Naive thymus-derived CD8-positive, alpha-beta T cell (primary cell): ENCODE data around the gene RERE. TPM values are rescaled to one million over a fixed set of nuclear protein-coding genes. Genes with fewer than 3 reads are reported as not detected.

Source experiments
- ATAC-seq, 2 donors: fragments of 150-1000 bp; cut with Tn5 transposase in 1 of 2; sonication (Bioruptor Pico), chemical (Tn5 transposase) in 1 of 2; 1 replicate in 1 of 2; 2 replicates in 1 of 2; pipeline ENCODE4 v1.10.0; 2021; ENCODE audit warnings: mild to moderate bottlenecking in 2 of 2, moderate library complexity in 2 of 2
- POLR2A ChIA-PET: fragments of 350-600 bp; sonication (Branson Sonifier 250); formaldehyde crosslinking; loops from one replicate; lab custom pipeline; 2021; ENCODE audit warnings: antibody characterized with exemption; lab: Charles Lee
- DNase-seq, 10 donors: peaks; one replicate each; pipeline versions ENCODE4 v3.0.0 to v3.0.0-alpha.2; 2020 to 2022
- H3K27ac Mint-ChIP-seq, 10 donors: one replicate each; pipeline ENCODE4 v1.8.0; 2020 to 2022; ENCODE audit warnings: mild to moderate bottlenecking in 10 of 10, mixed read lengths in 10 of 10, moderate library complexity in 4 of 10, inconsistent platforms in 1 of 10
- H3K27me3 Mint-ChIP-seq, 5 donors: one replicate each; pipeline ENCODE4 v1.8.0; 2021 to 2022; ENCODE audit warnings: mixed read lengths in 5 of 5
- H3K36me3 Mint-ChIP-seq, 3 donors: one replicate each; pipeline ENCODE4 v1.8.0; 2020 to 2022; ENCODE audit warnings: mixed read lengths in 3 of 3, mild to moderate bottlenecking in 2 of 3, inconsistent platforms in 1 of 3
- H3K4me1 Mint-ChIP-seq, 4 donors: one replicate each; pipeline ENCODE4 v1.8.0; 2021 to 2022; ENCODE audit warnings: mixed read lengths in 4 of 4
- H3K4me3 Mint-ChIP-seq, 10 donors: one replicate each; pipeline ENCODE4 v1.8.0; 2020 to 2022; ENCODE audit warnings: mild to moderate bottlenecking in 10 of 10, mixed read lengths in 10 of 10, moderate library complexity in 6 of 10, inconsistent platforms in 1 of 10
- H3K9me3 Mint-ChIP-seq, 9 donors: one replicate each; pipeline ENCODE4 v1.8.0; 2020 to 2022; ENCODE audit warnings: mixed read lengths in 9 of 9, mild to moderate bottlenecking in 3 of 9, inconsistent platforms in 1 of 9, moderate library complexity in 1 of 9
- polyA plus RNA-seq, 3 donors: library from polyadenylated mRNA; unstranded; fragments of 300-500 nt; fragmentation: Illumina TruSeq; gene quantifications; one replicate each; pipeline ENCODE4 v1.2.3, GENCODE V29; 2021
- total RNA-seq, 8 experiments: library from RNA in 2 of 8; stranded (reverse) in 2 of 8; gene quantifications; one replicate each; pipeline ENCODE4 v1.2.3 and lab custom pipeline; 2021 to 2026

The RERE gene
- total and polyA plus RNA-seq, 5 experiments from 2014 or later: 4.1 to 84.2 (median 8.8) TPM

DNA sequence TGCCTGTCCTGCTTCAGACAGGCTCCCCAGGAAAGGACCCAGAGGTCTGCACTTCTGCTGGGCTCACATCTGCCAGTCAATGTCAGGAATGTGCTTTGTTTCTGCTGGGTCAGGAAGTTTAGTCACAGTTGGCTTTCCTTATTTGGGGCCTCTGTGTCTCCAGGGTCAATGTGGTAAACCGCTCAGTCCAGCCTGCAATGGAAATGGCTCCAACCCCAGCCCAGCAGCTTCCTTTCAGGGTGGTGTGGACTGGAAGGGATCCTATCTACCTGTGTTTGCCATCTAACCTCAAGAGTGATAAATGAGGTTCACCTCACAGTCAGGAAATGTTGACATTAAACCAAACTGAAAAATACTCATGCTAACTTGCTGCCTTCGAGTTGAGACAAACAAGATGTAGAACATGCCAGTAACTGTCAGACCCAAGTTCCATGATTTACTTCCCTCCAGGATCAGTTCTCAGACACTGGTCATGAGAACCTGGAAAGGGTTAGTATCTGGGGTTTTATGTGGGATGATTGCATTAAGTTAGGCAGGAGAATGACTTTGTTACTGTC lies 40.8 kb upstream of the RERE start:
- H3K9me3 Mint-ChIP-seq: no peaks in the 10 kb centered on the region
- peak overlapping the region in 1 of 10 donors; percentile 7 for H3K4me3 Mint-ChIP-seq
- H3K4me1 Mint-ChIP-seq: peaks cover 6 to 17% (median 13%) of the 10 kb centered on the region in 4 donors
- peak overlapping the region in 9 of 10 donors; percentile 24 to 82 (median 67) for H3K27ac Mint-ChIP-seq
- H3K36me3 Mint-ChIP-seq: peaks cover 4 to 68% (median 6%) of the 10 kb centered on the region in 3 donors
- ATAC-seq: no peak
- DNase-seq: no peak
- POLR2A ChIA-PET: interaction anchor here (1.5 to 2.8 kb wide), 3 partner anchors 23 to 146 kb away, joined by 3 to 18 read pairs (median 4); no protein-coding TSS in a partner anchor
- H3K27me3 Mint-ChIP-seq: no peaks in the 10 kb centered on the region

DNA sequence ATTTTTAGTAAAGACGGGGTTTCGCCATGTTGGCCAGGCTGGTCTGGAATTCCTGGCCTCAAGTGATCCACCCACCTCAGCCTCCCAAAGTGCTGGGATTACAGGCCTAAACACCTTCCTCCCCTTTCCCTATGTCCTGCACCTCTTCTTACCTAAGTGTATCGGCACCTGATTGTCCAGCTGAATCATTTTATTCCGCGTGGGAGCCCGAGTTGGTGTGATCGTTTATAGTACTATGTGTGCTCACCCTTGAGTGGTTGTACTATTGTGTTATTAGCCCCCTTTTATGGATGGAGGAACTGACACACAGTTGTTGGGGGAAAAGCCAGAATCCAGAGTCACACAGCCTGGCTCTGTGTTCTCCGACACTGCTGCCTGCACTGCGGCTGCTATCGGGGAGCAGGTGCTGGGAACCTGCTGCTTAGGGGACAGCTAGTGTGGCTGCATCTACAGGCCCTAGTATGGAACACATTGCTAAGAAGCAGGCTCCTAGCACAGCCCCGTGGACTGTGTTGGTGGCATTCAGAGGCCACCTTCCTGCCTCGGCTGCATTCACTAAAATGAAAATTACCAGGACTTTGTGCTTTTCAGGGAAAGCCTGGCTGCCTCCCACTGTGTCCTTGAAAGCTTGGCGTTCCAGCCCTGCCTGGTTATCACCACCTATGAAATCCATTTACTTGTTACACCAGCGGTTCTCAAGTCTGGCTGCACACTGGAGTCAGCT lies 39.4 kb upstream of the RERE start:
- no peak for DNase-seq
- H3K4me1 Mint-ChIP-seq: peaks cover 6 to 17% (median 9%) of the 10 kb centered on the region in 4 donors
- no peaks in the 10 kb centered on the region for H3K27me3 Mint-ChIP-seq
- H3K4me3 Mint-ChIP-seq: no peak overlapping the region
- H3K36me3 Mint-ChIP-seq: peaks cover 4 to 54% (median 6%) of the 10 kb centered on the region in 3 donors
- peak overlapping the region in 2 of 10 donors; percentile 29 to 73 for H3K27ac Mint-ChIP-seq
- H3K9me3 Mint-ChIP-seq: no peaks in the 10 kb centered on the region
- POLR2A ChIA-PET: interaction anchor here (0.7 to 1.0 kb wide), 2 partner anchors 10 to 21 kb away, joined by 3 read pairs; no protein-coding TSS in a partner anchor
- no peak for ATAC-seq

- Mint-ChIP-seq H3K27me3 (no peaks in the 10 kb centered on the region), H3K4me1 (peaks cover 2 to 11% (median 5%) of the 10 kb centered on the region in 4 donors), H3K27ac (peak overlapping the region in 2 of 10 donors; percentile 19 to 76), H3K4me3 (no peak overlapping the region), H3K36me3 (peaks cover 0 to 34% (median 1%) of the 10 kb centered on the region in 3 donors), H3K9me3 (no peaks in the 10 kb centered on the region)
- DNase-seq (no peak), ATAC-seq (no peak)
- POLR2A ChIA-PET: no interaction called here
Observed at GRCh38 chr1:8854240-8854639, 36.8 kb upstream of the RERE start.

DNA sequence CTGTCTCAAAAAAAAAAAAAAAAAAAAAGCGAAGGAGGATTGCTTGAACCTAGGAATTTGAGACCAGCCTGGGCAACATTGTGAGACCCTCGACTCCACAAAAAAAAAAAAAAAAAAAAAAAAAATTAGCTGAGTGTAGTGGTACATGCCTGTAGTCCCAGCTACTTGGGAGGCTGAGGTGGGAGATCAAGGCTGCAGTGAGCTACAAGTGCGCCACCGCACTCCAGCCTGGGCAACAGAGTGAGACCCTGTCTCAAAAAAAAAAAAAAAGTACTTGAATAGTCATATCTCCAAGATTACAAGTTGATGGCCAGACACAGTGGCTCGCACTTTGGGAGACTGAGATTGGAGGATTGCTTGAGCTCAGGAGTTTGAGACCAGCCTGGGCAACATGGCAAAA lies 33.6 kb upstream of the RERE start:
- peaks cover 0 to 5% (median 0%) of the 10 kb centered on the region in 3 donors for H3K36me3 Mint-ChIP-seq
- ATAC-seq (no peak), DNase-seq (no peak)
- H3K4me3 Mint-ChIP-seq: no peak overlapping the region
- peaks cover 3 to 7% (median 6%) of the 10 kb centered on the region in 4 donors for H3K4me1 Mint-ChIP-seq
- H3K9me3 Mint-ChIP-seq: no peaks in the 10 kb centered on the region
- no peak overlapping the region for H3K27ac Mint-ChIP-seq
- POLR2A ChIA-PET: interaction anchor here (0.7 kb wide), 1 partner anchor 153 kb away, joined by 3 read pairs; no protein-coding TSS in a partner anchor
- no peaks in the 10 kb centered on the region for H3K27me3 Mint-ChIP-seq

- POLR2A ChIA-PET: interaction anchor here (1.1 to 1.6 kb wide), 2 partner anchors 122 to 156 kb away, joined by 3 to 7 read pairs; no protein-coding TSS in a partner anchor
- ATAC-seq (peak; percentile 91 to 99), DNase-seq (peak; percentile 49 to 86 (median 73))
- H3K4me1 Mint-ChIP-seq: peaks cover 3 to 7% (median 6%) of the 10 kb centered on the region in 4 donors
- H3K27ac Mint-ChIP-seq: peak overlapping the region in 1 of 10 donors; percentile 43
- peaks cover 0 to 2% (median 0%) of the 10 kb centered on the region in 3 donors for H3K36me3 Mint-ChIP-seq
- no peak overlapping the region for H3K4me3 Mint-ChIP-seq
- peaks cover 0 to 4% (median 0%) of the 10 kb centered on the region in 5 donors for H3K27me3 Mint-ChIP-seq
- H3K9me3 Mint-ChIP-seq: no peaks in the 10 kb centered on the region
Observed at GRCh38 chr1:8848663-8849386, 31.4 kb upstream of the RERE start.

GRCh38 chr1:8847990-8848389 lies 30.6 kb upstream of the RERE start:
- POLR2A ChIA-PET: interaction anchor here (0.6 to 1.6 kb wide), 2 partner anchors 157 to 445 kb away, joined by 4 to 7 read pairs; no protein-coding TSS in a partner anchor
- Mint-ChIP-seq H3K4me1 (peaks cover 3 to 7% (median 6%) of the 10 kb centered on the region in 4 donors), H3K27ac (no peak overlapping the region), H3K27me3 (peaks cover 0 to 4% (median 0%) of the 10 kb centered on the region in 5 donors), H3K4me3 (no peak overlapping the region), H3K9me3 (no peaks in the 10 kb centered on the region), H3K36me3 (peaks cover 0 to 2% (median 0%) of the 10 kb centered on the region in 3 donors)
- DNase-seq: no peak
- ATAC-seq: no peak

DNA sequence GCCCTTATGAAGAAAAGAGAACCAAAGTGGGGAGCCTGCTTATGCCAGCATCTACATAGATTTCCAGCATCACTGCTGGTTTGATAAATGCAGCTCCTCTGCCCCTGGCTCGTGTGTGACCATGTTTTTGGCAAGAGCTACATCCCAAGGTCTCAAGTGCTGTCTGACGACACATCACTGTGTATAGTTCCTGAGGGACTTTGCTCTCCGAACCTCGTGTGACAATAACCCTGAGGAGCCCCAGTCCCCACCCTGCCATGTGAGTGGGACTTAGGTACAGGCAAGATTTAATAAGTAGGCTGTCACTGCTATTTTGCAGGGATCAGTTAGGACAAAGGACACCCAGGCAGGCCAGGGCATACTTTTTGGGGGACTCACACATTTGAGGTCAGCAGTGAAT lies 28.8 kb upstream of the RERE start:
- DNase-seq: no peak
- Mint-ChIP-seq H3K27ac (no peak overlapping the region), H3K27me3 (peaks cover 0 to 4% (median 0%) of the 10 kb centered on the region in 5 donors), H3K4me3 (no peak overlapping the region), H3K36me3 (peaks cover 0 to 2% (median 0%) of the 10 kb centered on the region in 3 donors), H3K9me3 (no peaks in the 10 kb centered on the region), H3K4me1 (peaks cover 3 to 7% (median 6%) of the 10 kb centered on the region in 4 donors)
- no peak for ATAC-seq
- POLR2A ChIA-PET: interaction anchor here (0.6 to 0.7 kb wide), 2 partner anchors 42 to 76 kb away, joined by 3 to 4 read pairs; no protein-coding TSS in a partner anchor

DNA sequence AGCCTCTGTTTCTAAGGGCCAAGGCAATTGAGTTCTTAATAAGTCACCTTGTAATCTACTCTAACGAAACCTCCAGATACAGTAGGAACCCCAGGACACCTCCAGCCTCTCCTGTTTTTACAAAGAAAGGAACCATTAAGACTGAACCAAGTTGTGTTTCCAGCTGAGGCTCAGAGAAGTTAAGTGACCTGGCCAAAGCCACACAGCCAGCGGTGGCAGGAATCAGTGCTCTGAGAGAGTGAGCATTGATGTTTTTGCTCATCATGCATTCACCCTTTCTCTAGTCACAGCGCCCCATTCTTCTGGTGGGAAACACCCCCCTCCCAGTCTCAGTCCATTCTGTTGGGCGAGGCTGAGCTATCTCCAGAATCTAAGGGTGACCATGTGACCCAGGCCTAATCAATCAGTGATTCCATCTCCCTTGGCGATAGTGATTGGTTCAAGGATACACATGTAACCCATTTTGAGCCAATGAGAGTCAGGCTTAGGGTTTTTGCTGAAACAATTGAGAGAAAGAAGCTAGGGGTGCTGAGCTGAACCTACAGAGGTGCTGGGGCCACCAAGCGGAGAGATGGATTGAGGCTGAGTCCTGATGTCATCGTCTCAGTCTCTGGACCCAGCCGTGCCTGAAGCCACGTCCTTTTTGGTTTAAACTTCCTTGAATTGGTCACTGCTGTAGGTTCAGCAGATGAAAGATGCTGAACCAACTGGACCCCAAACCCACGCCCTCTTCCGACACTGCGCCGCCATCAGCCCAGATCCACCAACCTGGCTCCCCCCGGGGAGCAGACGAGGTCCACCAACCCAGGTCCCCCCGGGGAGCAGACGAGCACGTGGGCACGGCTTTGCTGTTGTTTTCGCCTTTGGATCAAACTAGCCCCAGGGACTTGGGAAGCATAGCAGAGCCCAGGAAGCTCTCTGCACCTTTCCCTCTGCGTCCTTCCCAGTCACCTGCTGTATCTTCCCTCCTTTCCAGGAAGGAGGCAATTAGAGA lies 28.0 kb upstream of the RERE start:
- peaks cover 3 to 7% (median 6%) of the 10 kb centered on the region in 4 donors for H3K4me1 Mint-ChIP-seq
- peak overlapping the region in 1 of 10 donors; percentile 33 for H3K27ac Mint-ChIP-seq
- ATAC-seq (no peak), DNase-seq (no peak)
- no peaks in the 10 kb centered on the region for H3K36me3 Mint-ChIP-seq
- H3K9me3 Mint-ChIP-seq: no peaks in the 10 kb centered on the region
- peaks cover 0 to 4% (median 0%) of the 10 kb centered on the region in 5 donors for H3K27me3 Mint-ChIP-seq
- H3K4me3 Mint-ChIP-seq: no peak overlapping the region
- POLR2A ChIA-PET: no interaction called here

DNA sequence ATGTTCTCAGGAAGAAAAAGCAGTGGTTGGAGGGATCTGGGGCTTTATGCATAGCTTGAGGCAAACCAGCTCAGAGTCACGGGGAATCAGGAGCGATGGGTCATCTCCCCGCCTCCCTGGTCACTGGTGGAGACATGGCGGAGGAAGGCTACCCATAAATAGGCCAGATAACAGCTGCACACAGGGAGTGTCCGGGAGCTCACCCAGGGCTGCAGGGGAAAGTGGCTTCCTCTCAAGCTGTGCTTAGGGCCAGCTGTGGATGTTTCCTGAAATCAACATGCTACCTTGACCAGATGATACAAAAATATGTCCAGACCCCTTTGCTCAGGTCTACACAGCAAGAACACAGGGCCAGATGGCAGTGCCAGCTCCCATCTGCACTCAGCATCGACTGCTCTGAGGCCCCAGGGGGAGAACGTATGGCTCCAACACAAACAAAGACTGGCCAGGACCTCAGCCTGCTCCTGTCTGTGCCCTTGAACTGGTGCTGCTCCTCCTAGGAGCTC lies 27.1 kb upstream of the RERE start:
- Mint-ChIP-seq H3K4me1 (peaks cover 3 to 7% (median 6%) of the 10 kb centered on the region in 4 donors), H3K27me3 (peaks cover 0 to 4% (median 0%) of the 10 kb centered on the region in 5 donors), H3K36me3 (no peaks in the 10 kb centered on the region), H3K27ac (peak overlapping the region in 1 of 10 donors; percentile 77), H3K4me3 (no peak overlapping the region), H3K9me3 (no peaks in the 10 kb centered on the region)
- ATAC-seq: no peak
- DNase-seq: no peak
- POLR2A ChIA-PET: no interaction called here

- H3K27me3 Mint-ChIP-seq: peaks cover 0 to 4% (median 0%) of the 10 kb centered on the region in 5 donors
- H3K4me1 Mint-ChIP-seq: peaks cover 0 to 2% (median 0%) of the 10 kb centered on the region in 4 donors
- no peak for DNase-seq
- no peaks in the 10 kb centered on the region for H3K36me3 Mint-ChIP-seq
- H3K9me3 Mint-ChIP-seq: no peaks in the 10 kb centered on the region
- POLR2A ChIA-PET: no interaction called here
- H3K4me3 Mint-ChIP-seq: no peak overlapping the region
- no peak for ATAC-seq
- no peak overlapping the region for H3K27ac Mint-ChIP-seq
Observed at GRCh38 chr1:8841395-8841794, 24.0 kb upstream of the RERE start.

GRCh38 chr1:8839990-8840389 lies 22.6 kb upstream of the RERE start:
- ATAC-seq (no peak), DNase-seq (no peak)
- no peaks in the 10 kb centered on the region for H3K27me3 Mint-ChIP-seq
- POLR2A ChIA-PET: no interaction called here
- H3K27ac Mint-ChIP-seq: peak overlapping the region in 1 of 10 donors; percentile 19
- no peaks in the 10 kb centered on the region for H3K4me1 Mint-ChIP-seq
- H3K36me3 Mint-ChIP-seq: no peaks in the 10 kb centered on the region
- H3K9me3 Mint-ChIP-seq: no peaks in the 10 kb centered on the region
- H3K4me3 Mint-ChIP-seq: no peak overlapping the region
